GM18520 (cell line): ENCODE data around the gene ACTL10.
"Not testable (repeated sequence)": the region's sequence is repeated elsewhere in the genome, so short reads cannot be mapped to it uniquely, and the experiment has no call there.

Experiments
- ATAC-seq: cut with Tn5 transposase; IDR thresholded peaks from one replicate; pipeline ENCODE4 v1.9.1; 2021; ENCODE audit not compliant: unreplicated experiment

The ACTL10 gene

DNA sequence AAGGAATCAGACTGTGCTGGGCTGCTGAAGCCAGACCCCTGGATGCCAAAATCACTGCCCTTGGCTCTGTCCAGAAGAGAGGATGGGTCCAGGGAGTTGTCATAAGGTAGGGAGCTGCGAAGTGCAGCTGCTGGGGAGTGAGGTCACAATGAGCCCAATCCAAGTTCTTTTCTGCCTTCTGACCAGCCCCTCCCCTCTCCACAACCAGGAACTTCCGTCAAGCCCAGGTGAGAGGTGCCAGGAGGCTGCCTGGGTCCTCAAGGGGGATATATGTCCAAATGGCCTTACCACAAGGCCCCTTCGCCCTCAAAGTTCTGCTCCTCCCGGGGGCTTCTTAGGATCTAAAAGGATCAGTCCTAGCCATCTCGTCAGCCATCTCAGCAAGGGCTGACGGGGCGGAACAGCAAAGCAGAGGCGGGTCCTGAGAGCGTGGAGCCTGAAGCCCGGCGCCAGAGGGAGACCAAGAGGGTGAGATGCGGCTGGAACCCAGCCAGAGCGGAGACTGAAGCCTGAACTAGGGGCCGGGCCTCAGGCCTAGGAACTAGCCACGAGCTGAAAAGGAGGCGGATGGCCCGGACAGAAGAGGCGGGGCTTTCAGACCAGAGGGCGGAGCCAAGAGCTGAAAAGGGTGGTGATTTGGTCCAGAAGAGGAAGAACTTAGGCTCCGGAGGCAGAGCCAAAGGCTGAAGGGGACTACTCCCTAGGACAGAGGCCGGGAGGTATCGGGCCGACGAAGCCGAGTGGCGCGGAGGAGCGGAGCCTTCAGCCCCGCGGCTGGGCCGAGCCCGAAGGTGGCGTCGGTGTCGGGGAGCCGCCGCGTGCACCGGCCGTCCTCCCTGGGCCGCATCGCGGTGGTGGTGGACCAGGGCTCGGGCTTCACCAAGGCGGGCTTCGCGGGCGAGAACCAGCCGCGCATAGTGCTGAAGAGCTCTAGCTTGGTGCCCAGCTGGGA, at the start of gene ACTL10:
Gene ACTL10 (plus strand): TSS at position 651 of the 952 bp plus-strand sequence. CDS start 555 bp downstream, outside the sequence.
- peak; percentile 56 for ATAC-seq

DNA sequence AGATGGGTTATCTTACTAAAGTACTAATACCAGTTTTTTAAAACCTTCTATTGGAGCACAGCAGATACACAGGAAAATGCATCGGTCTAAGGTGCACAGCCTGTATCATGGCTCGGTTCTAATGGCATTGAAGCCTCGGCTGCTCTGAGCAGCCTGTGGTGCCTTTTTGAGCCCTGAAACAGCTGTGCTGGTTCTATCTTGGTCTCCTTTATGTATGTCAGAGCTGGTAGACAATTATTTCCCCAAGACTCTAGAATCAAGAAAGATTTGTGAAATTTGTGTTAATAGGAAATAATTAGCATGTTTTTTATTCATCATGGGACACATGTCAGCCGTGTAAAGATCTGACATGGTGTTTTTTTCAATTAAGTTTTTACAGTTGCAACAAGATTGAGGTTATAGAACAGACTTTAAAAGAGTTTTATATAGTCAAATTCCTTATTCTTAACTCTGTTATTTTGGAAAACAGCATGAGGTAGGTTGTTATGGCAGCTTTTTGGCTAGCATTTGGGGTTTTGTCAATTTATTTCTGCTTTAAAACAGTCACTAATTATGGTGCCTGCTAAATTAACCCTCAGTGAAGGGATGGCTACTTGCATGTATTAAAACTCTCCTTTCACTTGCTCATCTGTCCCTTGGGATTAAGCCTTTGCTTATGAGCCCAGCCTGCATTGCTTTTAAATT, 44.9 kb upstream of the ACTL10 start:
- no peak for ATAC-seq

DNA sequence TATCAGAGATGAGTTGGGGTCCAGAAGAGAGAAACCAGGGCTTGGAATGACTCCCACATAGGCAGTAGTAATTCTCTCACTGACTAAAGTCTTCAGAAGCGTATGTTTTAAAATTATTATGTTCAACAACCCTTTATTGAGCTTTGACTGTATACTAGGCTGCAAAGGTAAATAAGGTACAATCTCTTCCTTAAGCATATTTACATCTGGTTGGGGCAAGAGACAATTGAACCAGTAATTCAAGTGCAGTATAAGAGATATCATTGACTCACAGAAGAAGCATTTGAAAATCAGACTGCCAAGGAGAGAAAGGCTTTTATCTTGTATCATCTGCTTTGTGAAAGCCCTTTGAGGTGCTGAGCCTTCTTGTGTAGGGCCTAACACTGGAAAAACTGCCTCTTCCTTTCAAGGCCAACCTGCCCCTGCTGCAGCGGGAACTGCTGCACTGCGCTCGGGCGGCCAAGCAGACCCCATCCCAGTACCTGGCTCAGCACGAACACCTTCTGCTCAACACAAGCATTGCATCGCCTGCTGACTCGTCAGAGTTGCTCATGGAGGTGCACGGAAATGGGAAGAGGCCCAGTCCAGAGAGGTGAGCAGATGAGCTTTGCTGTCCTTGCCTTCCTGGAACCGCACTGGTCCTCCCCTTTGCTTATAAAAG, 43.9 kb upstream of the ACTL10 start:
- no peak for ATAC-seq

DNA sequence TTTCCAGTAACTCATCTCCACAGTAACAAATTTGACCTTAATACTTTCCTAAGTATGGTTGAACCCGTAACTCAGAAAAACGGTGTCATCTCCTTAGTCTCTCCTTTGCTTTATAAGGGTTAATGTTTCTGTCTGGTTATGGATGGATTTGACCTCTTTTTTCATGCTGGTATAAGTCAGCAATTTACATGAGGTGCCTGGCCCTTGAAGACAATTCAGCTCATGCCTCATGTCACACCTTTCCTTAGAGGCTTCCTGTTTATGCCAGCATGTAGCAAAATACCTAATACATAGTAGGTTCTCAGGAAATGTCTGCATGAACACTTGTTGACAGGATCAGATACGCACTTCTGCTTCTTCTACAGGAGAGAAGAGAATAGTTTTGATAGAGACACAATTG, 42.3 kb upstream of the ACTL10 start:
- no peak for ATAC-seq

DNA sequence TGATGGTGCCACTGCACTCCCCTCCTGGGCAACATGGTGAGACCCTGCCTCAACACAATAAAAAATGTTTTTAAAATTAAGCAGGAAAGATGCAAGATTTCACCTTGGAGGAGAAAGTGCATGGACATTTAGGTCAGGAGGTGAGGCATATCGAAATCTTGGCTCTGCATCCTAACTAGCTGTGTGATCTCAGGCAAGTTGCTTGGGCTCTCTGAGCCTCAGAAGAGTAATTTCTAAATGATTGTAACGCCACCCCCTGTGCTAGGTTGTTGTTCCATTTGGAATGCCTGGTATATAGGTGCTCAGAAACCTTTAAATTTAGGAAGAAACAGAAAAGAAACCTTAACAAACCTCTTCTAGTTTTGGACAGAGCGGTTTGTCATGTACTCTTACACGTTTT, 40.6 kb upstream of the ACTL10 start:
- no peak for ATAC-seq

DNA sequence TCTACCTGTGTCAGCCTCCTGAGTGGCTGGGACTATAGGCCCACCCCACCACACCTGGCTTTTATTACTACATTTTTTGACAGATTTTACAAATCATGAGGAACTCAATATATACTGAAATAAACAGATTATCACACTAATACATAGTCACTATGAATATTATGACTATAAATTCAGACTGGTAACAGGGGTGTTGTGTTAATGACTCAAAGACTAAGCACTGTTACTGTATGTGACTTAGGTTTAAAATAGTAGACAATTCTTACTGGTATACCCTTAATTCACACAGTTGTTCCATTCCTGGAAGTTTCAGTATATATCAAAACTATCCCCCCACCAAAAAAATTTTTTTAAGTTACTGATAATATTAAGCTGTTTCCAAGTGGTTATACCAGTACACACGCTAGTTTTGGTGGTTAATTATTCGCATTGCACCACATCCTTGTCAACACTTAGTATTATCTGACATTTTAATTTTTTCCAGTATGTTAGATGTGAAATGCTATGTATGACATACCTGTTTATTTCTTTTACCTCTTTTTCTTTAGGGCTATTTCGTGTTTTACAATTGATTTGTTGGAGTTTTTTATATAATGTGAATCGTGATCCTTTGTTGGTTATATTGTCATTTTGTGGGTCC, 39.0 kb upstream of the ACTL10 start:
- no peak for ATAC-seq

DNA sequence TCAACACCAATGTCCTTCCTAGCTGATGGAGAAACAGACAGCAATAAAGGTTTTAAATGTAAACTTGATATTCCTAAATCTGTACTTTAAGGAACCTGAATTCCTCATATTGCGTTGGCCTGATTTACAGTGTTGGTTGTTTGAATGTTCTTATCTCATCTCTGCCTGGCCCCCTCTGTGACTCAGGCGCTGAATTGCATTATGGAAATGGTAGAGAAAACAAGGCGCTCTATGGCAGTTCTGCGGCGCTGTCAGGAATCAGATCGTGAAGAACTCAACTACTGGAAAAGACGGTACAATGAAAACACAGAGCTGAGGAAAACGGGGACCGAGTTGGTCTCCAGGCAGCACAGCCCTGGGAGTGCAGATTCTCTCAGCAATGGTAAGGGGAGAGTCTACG, 37.2 kb upstream of the ACTL10 start:
- no peak for ATAC-seq

DNA sequence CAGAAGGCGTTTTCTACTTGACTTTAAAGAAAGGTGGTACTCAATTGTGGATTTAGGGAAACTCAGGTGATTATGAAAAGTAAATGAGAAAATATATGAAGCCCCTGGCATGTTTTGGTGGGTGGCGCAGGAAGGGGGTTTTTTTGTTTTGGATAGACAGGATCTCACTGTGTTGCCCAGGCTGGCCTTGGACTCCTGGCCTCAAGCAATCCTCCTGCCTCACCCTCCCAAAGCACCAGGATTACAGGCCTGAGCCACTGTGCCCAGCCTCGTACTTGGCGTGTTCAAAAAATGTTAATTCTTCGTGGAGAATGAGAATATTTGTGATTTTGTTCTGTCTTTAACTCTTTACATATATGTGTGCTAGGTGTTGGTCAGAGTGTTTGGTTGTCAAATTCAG, 36.8 kb upstream of the ACTL10 start:
- no peak for ATAC-seq

DNA sequence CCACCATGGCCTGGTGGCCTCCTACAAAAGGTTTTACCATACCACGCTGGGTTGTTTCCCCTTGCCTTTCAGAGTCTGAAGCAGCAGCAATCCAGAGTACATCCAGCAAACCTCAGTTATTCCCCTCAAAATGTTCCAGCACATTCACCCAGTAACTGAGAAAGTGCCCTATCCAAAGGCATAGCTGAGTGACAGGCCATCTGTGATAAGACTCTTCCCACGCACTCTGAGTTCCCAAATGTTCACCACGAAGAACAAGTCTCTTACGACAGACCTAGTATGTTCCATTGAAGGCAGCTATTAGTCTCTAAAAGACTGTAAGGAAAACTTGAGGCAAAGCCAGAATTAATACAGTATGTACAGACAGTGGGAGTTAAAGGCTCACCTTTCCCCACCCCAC, 36.2 kb upstream of the ACTL10 start:
- ATAC-seq, result no peak

DNA sequence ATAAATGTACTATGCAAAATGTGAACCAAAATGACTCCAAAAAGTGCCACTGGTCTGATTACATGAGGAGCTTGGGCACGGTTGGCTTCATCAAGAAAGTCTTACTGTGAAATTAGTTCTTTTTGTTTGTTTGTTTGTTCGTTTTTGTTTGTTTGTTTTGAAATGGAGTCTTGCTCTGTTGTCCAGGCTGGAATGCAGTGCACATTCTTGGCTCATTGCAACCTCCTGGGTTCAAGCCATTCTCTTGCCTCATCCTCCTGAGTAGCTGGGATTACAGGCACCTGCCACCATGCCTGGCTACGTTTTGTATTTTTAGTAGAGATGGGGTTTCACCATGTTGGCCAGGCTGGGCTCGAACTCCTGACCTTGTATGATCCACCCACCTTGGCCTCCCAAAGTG, 34.8 kb upstream of the ACTL10 start:
- ATAC-seq, result not testable (repeated sequence)

DNA sequence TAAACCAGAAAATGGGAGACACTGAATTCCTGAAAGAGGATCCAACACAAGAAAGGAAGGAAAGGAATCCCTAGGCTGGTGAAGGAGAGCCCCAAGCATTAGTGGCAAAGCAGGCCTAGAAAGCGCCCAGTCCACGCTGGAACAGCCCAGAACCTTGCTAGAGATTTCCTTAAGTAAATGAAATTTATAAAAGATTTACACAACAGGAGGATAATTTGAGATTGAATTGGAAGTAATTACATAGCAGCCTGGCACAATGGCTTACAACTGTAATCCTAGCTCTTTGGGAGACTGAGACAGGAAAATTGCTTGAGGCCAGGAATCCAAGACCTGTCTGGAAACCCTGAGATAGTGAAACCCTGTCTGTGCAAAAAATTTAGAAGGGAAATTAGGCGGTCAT, 31.4 kb upstream of the ACTL10 start:
- no peak for ATAC-seq

DNA sequence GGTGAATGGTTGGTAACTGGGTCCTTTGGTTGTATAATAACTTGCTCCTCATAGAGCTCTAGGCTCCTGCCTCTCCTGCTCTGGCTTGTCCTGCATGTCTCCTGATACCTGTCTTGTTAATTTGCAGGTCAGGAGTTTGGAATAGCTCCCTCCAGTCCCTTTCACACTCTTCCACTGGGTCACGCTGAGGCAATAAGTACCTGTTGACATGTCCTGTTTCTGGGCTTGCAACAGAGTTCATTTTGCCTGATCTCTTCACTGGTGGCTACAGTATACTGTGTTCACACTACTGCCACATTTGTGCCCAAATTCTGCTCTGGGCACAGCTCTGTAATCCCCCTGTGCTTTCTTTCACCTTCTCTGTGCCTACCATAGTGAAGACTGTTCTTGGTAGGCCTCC, 30.0 kb upstream of the ACTL10 start:
- ATAC-seq, result no peak

DNA sequence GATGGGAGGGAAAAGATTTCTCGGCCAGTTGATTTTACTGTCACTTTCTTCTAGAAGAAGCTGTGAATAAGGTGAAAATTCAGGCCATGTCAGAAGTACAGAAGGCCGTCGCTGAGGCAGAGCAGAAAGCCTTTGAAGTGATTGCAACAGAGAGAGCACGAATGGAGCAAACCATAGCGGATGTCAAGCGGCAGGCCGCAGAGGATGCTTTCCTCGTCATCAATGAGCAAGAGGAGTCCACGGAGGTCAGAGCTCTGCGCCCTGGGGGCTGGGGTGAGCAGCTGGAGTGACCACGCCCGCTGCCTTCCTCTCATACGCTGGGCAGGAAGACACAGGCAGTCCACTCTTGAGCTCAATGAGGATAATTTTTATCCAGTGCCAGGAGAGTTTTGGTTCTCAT, 26.5 kb upstream of the ACTL10 start:
- no peak for ATAC-seq

DNA sequence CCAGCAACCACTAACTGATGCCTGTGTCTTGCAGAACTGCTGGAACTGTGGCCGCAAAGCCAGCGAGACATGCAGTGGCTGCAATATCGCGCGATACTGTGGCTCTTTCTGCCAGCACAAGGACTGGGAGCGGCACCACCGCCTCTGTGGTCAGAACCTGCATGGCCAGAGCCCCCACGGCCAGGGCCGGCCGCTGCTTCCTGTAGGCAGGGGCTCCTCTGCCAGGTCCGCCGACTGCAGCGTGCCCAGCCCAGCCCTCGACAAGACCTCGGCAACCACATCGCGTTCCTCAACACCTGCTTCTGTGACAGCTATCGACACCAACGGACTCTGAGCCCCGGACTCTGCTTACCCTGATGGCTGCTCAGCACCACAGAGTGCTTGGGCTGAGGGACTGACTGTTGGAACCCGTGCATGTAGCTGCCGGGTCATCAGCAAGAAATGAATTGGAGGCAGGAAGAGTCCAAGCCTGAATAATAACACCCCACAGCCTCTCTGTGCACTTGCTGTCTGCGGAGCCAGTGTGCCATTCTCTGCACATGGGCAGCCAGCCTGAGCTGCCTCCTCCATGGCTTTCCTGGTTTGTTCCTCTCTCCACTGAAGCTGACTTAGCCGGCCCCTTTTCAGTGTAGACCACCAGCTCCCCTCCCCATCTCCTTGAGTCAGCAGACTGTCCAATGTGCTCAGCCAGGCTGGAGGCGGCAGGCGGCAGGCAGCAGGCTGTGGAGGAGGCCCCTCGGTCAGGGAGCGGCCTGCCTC, 22.3 kb upstream of the ACTL10 start:
- ATAC-seq, result no peak

DNA sequence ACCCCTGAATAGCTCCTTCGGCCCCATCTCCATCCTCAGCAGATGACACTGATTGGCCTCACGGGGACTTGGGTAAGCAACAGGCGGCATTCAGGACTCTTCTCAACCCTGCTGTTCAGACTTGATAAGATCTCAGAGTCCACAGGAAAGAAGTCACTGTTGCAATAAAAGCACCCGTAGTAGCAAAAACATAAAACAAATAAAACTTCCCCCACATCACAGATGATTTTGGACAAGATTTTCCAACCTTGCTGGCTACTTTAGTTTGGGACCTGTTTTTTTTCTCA, 21.7 kb upstream of the ACTL10 start:
- ATAC-seq, result no peak

DNA sequence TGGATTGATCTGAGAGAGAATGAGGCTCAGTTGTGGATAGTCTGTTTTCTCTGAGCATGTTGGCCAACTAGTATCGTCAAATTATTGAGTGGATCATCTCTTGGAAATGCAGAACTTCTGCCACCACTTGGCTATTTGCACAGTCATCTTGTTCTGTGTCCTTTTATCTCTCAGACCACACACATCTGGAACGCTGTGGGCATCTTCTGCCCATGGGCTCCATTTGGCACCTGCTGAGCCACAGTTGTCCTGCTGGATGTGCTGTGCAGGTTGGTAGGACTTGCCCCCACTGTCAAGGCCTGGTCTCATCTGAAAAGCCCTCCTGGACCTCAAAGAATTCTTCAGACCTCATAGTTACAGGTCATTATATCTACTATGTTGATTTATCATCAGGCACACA, 21.3 kb upstream of the ACTL10 start:
- ATAC-seq, result no peak

DNA sequence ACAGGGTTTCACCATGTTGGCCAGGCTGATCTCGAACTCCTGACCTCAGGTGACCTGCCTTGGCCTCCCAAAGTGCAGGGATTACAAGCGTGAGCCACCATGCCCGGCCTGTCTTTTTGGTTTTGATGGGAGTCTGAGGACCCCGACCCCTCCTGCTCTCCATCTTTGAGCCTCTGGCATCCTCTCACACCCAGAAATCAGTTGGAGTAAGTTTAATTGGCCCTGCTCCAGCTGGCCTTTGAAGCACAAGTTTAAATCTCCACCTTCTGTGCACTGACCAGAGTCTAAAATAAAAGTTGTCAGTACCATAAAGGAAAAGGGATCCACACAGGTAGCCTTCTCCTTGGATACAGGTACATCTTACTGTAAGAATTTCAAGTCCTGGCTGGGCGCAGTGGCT, 20.6 kb upstream of the ACTL10 start:
- ATAC-seq, result no peak

DNA sequence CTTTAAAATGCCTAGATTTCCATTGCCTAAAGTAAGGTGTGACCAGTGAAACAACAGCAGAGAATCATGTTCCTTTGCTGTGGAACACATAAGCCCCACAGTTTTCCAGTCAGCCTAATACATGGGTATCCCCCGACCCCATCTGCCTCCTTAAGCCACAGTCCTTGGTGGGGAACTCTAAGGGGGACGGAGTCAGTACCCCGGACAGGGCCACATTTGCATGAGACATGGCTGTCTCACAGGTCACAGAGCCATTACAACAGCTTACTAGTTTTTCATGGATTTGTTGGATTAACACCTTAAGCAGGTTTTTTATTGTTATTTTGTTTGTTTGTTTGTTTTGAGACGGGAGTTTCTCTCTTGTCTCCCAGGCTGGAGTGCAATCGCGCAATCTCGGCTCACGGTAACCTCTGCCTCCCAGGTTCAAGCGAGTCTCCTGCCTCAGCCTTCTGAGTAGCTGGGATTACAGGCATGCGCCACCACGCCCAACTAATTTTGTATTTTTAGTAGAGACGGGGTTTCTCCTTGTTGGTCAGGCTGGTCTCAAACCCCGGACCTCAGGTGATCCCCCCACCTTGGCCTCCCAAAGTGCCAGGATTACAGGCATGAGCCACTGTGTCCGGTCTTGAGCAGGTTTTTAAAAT, 19.7 kb upstream of the ACTL10 start:
- ATAC-seq, result not testable (repeated sequence)

DNA sequence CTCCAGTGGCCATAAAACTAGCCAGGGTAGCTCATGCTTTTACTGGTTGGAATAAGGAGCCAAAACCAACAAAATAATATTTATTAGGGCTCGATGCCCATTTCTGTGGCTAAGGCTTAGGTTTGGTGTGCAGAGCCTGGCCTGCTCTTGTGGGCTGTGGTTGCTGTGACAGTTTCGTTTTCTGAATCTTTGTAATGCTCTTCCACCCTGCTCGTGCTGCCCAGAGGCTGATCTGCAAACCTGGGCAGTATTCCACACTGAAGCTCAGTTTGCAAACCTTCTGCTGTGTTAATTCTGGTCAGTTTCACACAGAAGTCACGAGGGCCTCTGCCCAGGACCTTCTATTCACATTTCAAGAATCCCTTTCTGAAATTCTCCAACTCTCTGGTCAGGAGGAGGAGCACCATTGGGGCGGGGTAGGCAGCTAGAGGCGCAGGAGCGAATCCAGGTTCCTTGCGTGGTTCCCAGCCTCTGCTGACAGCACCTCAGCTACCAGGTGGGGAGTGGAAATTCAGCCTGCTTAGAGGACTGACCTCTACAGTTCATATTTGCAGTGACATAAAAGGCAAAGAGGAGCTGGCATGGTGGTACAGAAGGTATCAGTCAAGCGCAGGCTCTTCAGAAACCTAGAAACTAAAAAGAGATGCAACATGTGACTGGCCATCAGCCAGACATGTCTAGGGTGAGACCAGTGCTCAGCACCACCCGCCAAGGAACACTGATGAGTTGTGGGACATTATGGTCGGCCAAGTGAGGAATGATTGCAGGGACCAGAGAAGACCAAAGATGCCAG, 18.9 kb upstream of the ACTL10 start:
- no peak for ATAC-seq
